K562 (cell line): ENCODE data around the gene GNAI3. TPM values are rescaled to one million over a fixed set of nuclear protein-coding genes. Genes with fewer than 3 reads are reported as not detected.

Experiments used
- ARID2 ChIP-seq: fragments of 450-650 bp; IDR thresholded peaks from 2 replicates; pipeline ENCODE4 v1.6.1; 2017; ENCODE audit warnings: antibody characterized with exemption, mild to moderate bottlenecking
- DACH1 ChIP-seq: fragments of 450-650 bp; IDR thresholded peaks from 2 replicates; pipeline ENCODE4 v1.6.1; 2018; ENCODE audit not compliant: partially characterized antibody
- EGR1 ChIP-seq: fragments of 450-650 bp; conservative IDR thresholded peaks from 2 replicates; pipeline ENCODE4 v1.6.1; 2017; ENCODE audit warnings: mild to moderate bottlenecking
- EP400 ChIP-seq: fragments of 450-650 bp; IDR thresholded peaks from 2 replicates; pipeline ENCODE4 v1.6.1; 2017; ENCODE audit warnings: antibody characterized with exemption, mild to moderate bottlenecking, moderate library complexity
- MBD1 ChIP-seq: fragments of 250-450 bp; sonication (Bioruptor Pico); IDR thresholded peaks from 2 replicates; pipeline ENCODE4 v1.8.0; 2022; ENCODE audit warnings: inconsistent platforms
- NCOR1 ChIP-seq: fragments of 450-650 bp; IDR thresholded peaks from 2 replicates; pipeline ENCODE4 v1.6.1; 2016; ENCODE audit warnings: mild to moderate bottlenecking, moderate library complexity
- NFIC ChIP-seq: fragments of 450-650 bp; IDR thresholded peaks from 2 replicates; pipeline ENCODE4 v1.6.1; 2017; ENCODE audit warnings: mild to moderate bottlenecking, inconsistent platforms
- NONO ChIP-seq, 2 experiments: fragments of 200-400 bp in 1 of 2; fragments of 450-650 bp in 1 of 2; formaldehyde crosslinking in 1 of 2; IDR thresholded peaks; 2 replicates each; pipeline ENCODE4 v1.6.1; 2017; ENCODE audit warnings: low read depth in 2 of 2, mild to moderate bottlenecking in 2 of 2, moderate library complexity in 2 of 2, low read length in 1 of 2
- PATZ1 ChIP-seq: fragments of 250-450 bp; sonication (Bioruptor Pico); IDR thresholded peaks from 2 replicates; pipeline ENCODE4 v1.5.0; 2020; ENCODE audit warnings: mild to moderate bottlenecking, borderline replicate concordance
- PRDM10 ChIP-seq: fragments of 450-650 bp; IDR thresholded peaks from 2 replicates; pipeline ENCODE4 v1.6.1; 2018; ENCODE audit not compliant: partially characterized antibody
- PRMT5 ChIP-seq: sonication (generic); formaldehyde crosslinking; IDR thresholded peaks from 2 replicates; pipeline ENCODE4 v1.5.0; 2020; ENCODE audit warnings: missing genetic modification reagents
- RBM14 ChIP-seq: fragments of 200-400 bp; formaldehyde crosslinking; IDR thresholded peaks from 2 replicates; pipeline ENCODE4 v1.6.1; 2018; ENCODE audit warnings: low read depth, mild to moderate bottlenecking, low read length, moderate library complexity, borderline replicate concordance; ENCODE audit not compliant: insufficient read depth
- TEAD4 ChIP-seq, 2 experiments: sonication (generic) in 1 of 2; formaldehyde crosslinking in 1 of 2; IDR thresholded peaks; 2 replicates each; pipeline versions ENCODE4 v1.6.1 to v1.8.0; 2012 to 2022; ENCODE audit warnings: borderline replicate concordance in 1 of 2, inconsistent platforms in 1 of 2, low read length in 1 of 2, mild to moderate bottlenecking in 1 of 2, missing genetic modification reagents in 1 of 2
- ZNF384 ChIP-seq: IDR thresholded peaks from 2 replicates; pipeline ENCODE4 v1.6.1; 2012; ENCODE audit warnings: low read depth, low read length, improper control_type of control experiment
- ZNF398 ChIP-seq: fragments of 250-450 bp; sonication (Bioruptor Pico); IDR thresholded peaks from 2 replicates; pipeline ENCODE4 v1.8.0; 2021; ENCODE audit warnings: moderate library complexity, mild to moderate bottlenecking, inconsistent platforms
- ZNF830 ChIP-seq: fragments of 250-450 bp; sonication (Bioruptor Pico); IDR thresholded peaks from 2 replicates; pipeline ENCODE4 v1.5.0; 2021; ENCODE audit warnings: mild to moderate bottlenecking
- polyA plus RNA-seq, 8 experiments: library from polyadenylated mRNA; depleted of rRNA in 4 of 8; stranded (reverse) in 5 of 8; unstranded in 3 of 8; fragments of >200 nt; fragmentation: Nextera tagmentation in 2 of 8; fragmentation: Illumina TruSeq in 1 of 8; extraction: Ambion mirVana in 2 of 8; extraction: Trizol in 1 of 8; gene quantifications; 2 replicates each; pipeline versions ENCODE4 v1.2.1 to v1.2.3, GENCODE V29; 2011 to 2014; ENCODE audit warnings: inconsistent platforms in 1 of 8, missing spikeins in 1 of 8
- total RNA-seq, 7 experiments: library from RNA; depleted of rRNA in 6 of 7; stranded (reverse); fragments of >200 nt in 6 of 7; fragmentation: Illumina TruSeq in 2 of 7; extraction: Trizol in 2 of 7; gene quantifications; 2 replicates each; pipeline versions ENCODE4 v1.2.1 to v1.2.3, GENCODE V29; 2011 to 2021; ENCODE audit warnings: low replicate concordance in 1 of 7

Gene GNAI3
- total and polyA plus RNA-seq, 9 of the 15 experiments (the other 6 are each of a cell fraction or from before 2014, with no cell fraction given): 6.3 to 13.2 (median 8.9) TPM

- TF ChIP-seq ZNF398 (CRISPR knock-in tag) (no peak), NFIC (peak; percentile 16; the same call in 1 of the 2 replicates), NCOR1 (no peak), RBM14 (no peak), TEAD4 (IDR thresholded peaks at IDR 0.05; ENCODE audit: low read length) (peak; percentile 45; the same call in 1 of the 2 replicates), TEAD4 (CRISPR knock-in tag; IDR thresholded peaks at IDR 0.05; ENCODE audit: borderline replicate concordance) (no peak), ZNF830 (CRISPR knock-in tag) (no peak), DACH1 (peak; percentile 49), PRDM10 (peak; percentile 45), ARID2 (peak; percentile 92), PRMT5 (no peak), MBD1 (CRISPR knock-in tag) (no peak; the same call in 1 of the 2 replicates), NONO (IDR thresholded peaks at IDR 0.05; ENCODE audit: low read depth in 2 of 2, low read length in 1 of 2) (0 out of 4 replicates have a peak, but pooled peaks of 1 of the 2 experiments have one; percentile 1), EGR1 (peak; percentile 43; the same call in 1 of the 2 replicates), PATZ1 (CRISPR knock-in tag) (no peak), ZNF384 (0 out of 2 replicates have a peak, but pooled peaks have one; percentile 27), EP400 (peak; percentile 71; the same call in 1 of the 2 replicates)
Observed at GRCh38 chr1:109546311-109547109, 1.9 kb upstream of the GNAI3 start (continued).
